Sigmoid colon (tissue), 7 donors: ENCODE results near the gene PRAMEF27. TPM values are rescaled to one million over a fixed set of nuclear protein-coding genes. Genes with fewer than 3 reads are reported as not detected.
"Not testable (repeated sequence)": the region's sequence is repeated elsewhere in the genome, so short reads cannot be mapped to it uniquely, and the experiment has no call there.

ENCODE experiments used
- DNase-seq: peaks from one replicate; pipeline ENCODE4 v3.0.0-alpha.2; 2019
- H3K27ac ChIP-seq, 4 donors: fragments of 200-600 bp; sonication (generic); one replicate each; pipeline ENCODE4 v1.5.1; 2016 to 2019; ENCODE audit warnings: mild to moderate bottlenecking in 1 of 4
- H3K27me3 ChIP-seq, 3 donors: fragments of 200-600 bp; sonication (generic); one replicate each; pipeline ENCODE4 v1.5.1; 2019; ENCODE audit warnings: mild to moderate bottlenecking in 1 of 3
- H3K36me3 ChIP-seq, 4 donors: fragments of 200-600 bp; sonication (generic); one replicate each; pipeline ENCODE4 v1.5.1; 2016 to 2019
- H3K4me1 ChIP-seq, 4 donors: fragments of 200-600 bp; sonication (generic); one replicate each; pipeline ENCODE4 v1.5.1; 2017 to 2019
- H3K4me3 ChIP-seq, 4 donors: fragments of 200-600 bp; sonication (generic); one replicate each; pipeline ENCODE4 v1.5.1; 2017 to 2019; ENCODE audit warnings: mild to moderate bottlenecking in 2 of 4, moderate library complexity in 1 of 4
- H3K9me3 ChIP-seq, 4 donors: fragments of 200-600 bp in 3 of 4; sonication (generic) in 3 of 4; one replicate each; pipeline versions ENCODE4 v1.5.1 to v1.6.1; 2013 to 2019
- WGBS, 2 donors: extraction: QIAGEN DNeasy Blood & Tissue Kit; methylation state at CpG; one replicate each; pipeline ENCODE4 v1.1.7; 2013; 5-methylcytosine and 5-hydroxymethylcytosine counted together
- intact Hi-C: fragments of 100-400 bp; cut with DNase I; formaldehyde crosslinking; loops from one replicate; pipeline ENCODE4 v1.15.1; 2023
- polyA plus RNA-seq, 3 donors: library from polyadenylated mRNA; stranded (reverse); fragments of 200-250 nt; gene quantifications; one replicate each; pipeline ENCODE4 v1.2.3, GENCODE V29; 2013
- total RNA-seq, 4 donors: library from RNA; depleted of rRNA; stranded (reverse); fragments of >200 nt; gene quantifications; one replicate each; pipeline ENCODE4 v1.1.0, GENCODE V29; 2016
- donor health status: healthy with polysubstance abuse.
- donor health status: Bipolar disorder and iron deficiency.
- donor health status: healthy.

PRAMEF27 gene
- not detected for total RNA-seq
- not detected for polyA plus RNA-seq

GRCh38 chr1:13056475-13056874 lies at the start of gene PRAMEF27:
TSS of gene PRAMEF27 (minus strand) at chr1:13056575. CDS start at chr1:13053659, 2,916 bp downstream.
- H3K27ac ChIP-seq, DNase-seq, H3K4me1 ChIP-seq, H3K36me3 ChIP-seq, H3K27me3 ChIP-seq, intact Hi-C loops, H3K9me3 ChIP-seq, H3K4me3 ChIP-seq: not testable (repeated sequence)
- WGBS, 2 donors = 79 to 80% methylated on average over 3 of the region's 3 CpGs

- intact Hi-C loops, H3K27me3 ChIP-seq, H3K4me3 ChIP-seq, H3K27ac ChIP-seq, DNase-seq, H3K9me3 ChIP-seq, H3K4me1 ChIP-seq, H3K36me3 ChIP-seq: not testable (repeated sequence)
- whole genome bisulfite sequencing, 2 donors = no CpG with 5 or more reads among the region's 4 CpGs
These were observed 14.1 kb upstream of the PRAMEF27 start, which contains the start of gene PRAMEF25 for GRCh38 chr1:13070474-13070873. TSS of gene PRAMEF25 (plus strand) at chr1:13070774. CDS start at chr1:13073694, 2,920 bp downstream.

GRCh38 chr1:13019846-13020245 lies 36.5 kb downstream of the PRAMEF27 start:
- 36 to 49% methylated on average over 5 of the region's 9 CpGs for WGBS, 2 donors
- intact Hi-C loops, DNase-seq, H3K4me1 ChIP-seq, H3K27ac ChIP-seq, H3K36me3 ChIP-seq, H3K27me3 ChIP-seq, H3K9me3 ChIP-seq, H3K4me3 ChIP-seq: not testable (repeated sequence)

- intact Hi-C loops, H3K36me3 ChIP-seq, H3K27me3 ChIP-seq, H3K9me3 ChIP-seq, H3K27ac ChIP-seq, DNase-seq, H3K4me3 ChIP-seq, H3K4me1 ChIP-seq: not testable (repeated sequence)
- WGBS, 2 donors = no CpG with 5 or more reads among the region's 7 CpGs
These were observed 44.4 kb downstream of the PRAMEF27 start for GRCh38 chr1:13011932-13012331.

- H3K9me3 ChIP-seq, H3K27me3 ChIP-seq, intact Hi-C loops, H3K36me3 ChIP-seq, H3K4me1 ChIP-seq, DNase-seq, H3K4me3 ChIP-seq, H3K27ac ChIP-seq: not testable (repeated sequence)
- no CpG with 5 or more reads among the region's 3 CpGs for WGBS, 2 donors
These were observed 47.0 kb downstream of the PRAMEF27 start for GRCh38 chr1:13009348-13009747.

- H3K27ac ChIP-seq, intact Hi-C loops, H3K9me3 ChIP-seq, H3K4me3 ChIP-seq, H3K27me3 ChIP-seq, H3K4me1 ChIP-seq, H3K36me3 ChIP-seq, DNase-seq: not testable (repeated sequence)
- WGBS, 2 donors = 38 to 67% methylated on average over 2 of the region's 4 CpGs
These were observed 50.6 kb downstream of the PRAMEF27 start for GRCh38 chr1:13005732-13006131.

Other genes starting within 250 kb of the PRAMEF27 start
- not detected for gene PRAMEF11, start 225.2 kb downstream of the PRAMEF27 start, total RNA-seq
- not detected for gene PRAMEF11, start 225.2 kb downstream of the PRAMEF27 start, polyA plus RNA-seq
- not detected for gene HNRNPCL1, start 207.9 kb downstream of the PRAMEF27 start, total RNA-seq
- gene HNRNPCL1, start 207.9 kb downstream of the PRAMEF27 start, polyA plus RNA-seq = not detected
- gene PRAMEF2, start 199.5 kb downstream of the PRAMEF27 start, total RNA-seq = not detected
- gene PRAMEF2, start 199.5 kb downstream of the PRAMEF27 start, polyA plus RNA-seq = not detected
- gene PRAMEF4, start 170.4 kb downstream of the PRAMEF27 start, total RNA-seq = not detected
- gene PRAMEF4, start 170.4 kb downstream of the PRAMEF27 start, polyA plus RNA-seq = not detected
- gene PRAMEF10, start 158.3 kb downstream of the PRAMEF27 start, total RNA-seq = not detected
- gene PRAMEF10, start 158.3 kb downstream of the PRAMEF27 start, polyA plus RNA-seq = not detected
- gene PRAMEF7, start 140.0 kb downstream of the PRAMEF27 start, total RNA-seq = not detected
- gene PRAMEF7, start 140.0 kb downstream of the PRAMEF27 start, polyA plus RNA-seq = not detected
- gene PRAMEF6, start 109.0 kb downstream of the PRAMEF27 start, total RNA-seq = not detected
- not detected for gene PRAMEF6, start 109.0 kb downstream of the PRAMEF27 start, polyA plus RNA-seq
- not detected for gene HNRNPCL3, start 4.2 kb upstream of the PRAMEF27 start, total RNA-seq
- not detected for gene HNRNPCL3, start 4.2 kb upstream of the PRAMEF27 start, polyA plus RNA-seq
- not detected for gene PRAMEF25, start 14.2 kb upstream of the PRAMEF27 start, total RNA-seq
- not detected for gene PRAMEF25, start 14.2 kb upstream of the PRAMEF27 start, polyA plus RNA-seq
- not detected for gene HNRNPCL2, start 60.3 kb upstream of the PRAMEF27 start, total RNA-seq
- not detected for gene HNRNPCL2, start 60.3 kb upstream of the PRAMEF27 start, polyA plus RNA-seq
- not detected for gene PRAMEF26, start 99.4 kb upstream of the PRAMEF27 start, total RNA-seq
- gene PRAMEF26, start 99.4 kb upstream of the PRAMEF27 start, polyA plus RNA-seq = not detected
- not detected for gene HNRNPCL4, start 109.1 kb upstream of the PRAMEF27 start, total RNA-seq
- gene HNRNPCL4, start 109.1 kb upstream of the PRAMEF27 start, polyA plus RNA-seq = not detected
- not detected for gene PRAMEF9, start 115.3 kb upstream of the PRAMEF27 start, total RNA-seq
- not detected for gene PRAMEF9, start 115.3 kb upstream of the PRAMEF27 start, polyA plus RNA-seq
- not detected for gene PRAMEF13, start 144.8 kb upstream of the PRAMEF27 start, total RNA-seq
- gene PRAMEF13, start 144.8 kb upstream of the PRAMEF27 start, polyA plus RNA-seq = not detected
- not detected for gene PRAMEF18, start 169.6 kb upstream of the PRAMEF27 start, total RNA-seq
- gene PRAMEF18, start 169.6 kb upstream of the PRAMEF27 start, polyA plus RNA-seq = not detected
- not detected for gene PRAMEF5, start 197.6 kb upstream of the PRAMEF27 start, total RNA-seq
- not detected for gene PRAMEF5, start 197.6 kb upstream of the PRAMEF27 start, polyA plus RNA-seq
- not detected for gene PRAMEF8, start 228.6 kb upstream of the PRAMEF27 start, total RNA-seq
- not detected for gene PRAMEF8, start 228.6 kb upstream of the PRAMEF27 start, polyA plus RNA-seq
- not detected for gene PRAMEF33, start 247.0 kb upstream of the PRAMEF27 start, total RNA-seq
- not detected for gene PRAMEF33, start 247.0 kb upstream of the PRAMEF27 start, polyA plus RNA-seq